SKM-1 treated with dmso at 0.1 percent for 144 hours (cell line): ENCODE data around the gene RRAS2.
A peak's percentile ranks its signal among the peaks of the same experiment; 100 is the strongest.
"Not testable (repeated sequence)": the region's sequence is repeated elsewhere in the genome, so short reads cannot be mapped to it uniquely, and the experiment has no call there.

Experiments used
- DNase-seq: peaks from one replicate; lab custom pipeline; 2025; ENCODE audit not compliant: unreplicated experiment; lab: John Stamatoyannopoulos, UW

RRAS2 gene

GRCh38 chr11:14308897-14309387, 50.0 kb downstream of the RRAS2 start:
- no peak for DNase-seq

DNA sequence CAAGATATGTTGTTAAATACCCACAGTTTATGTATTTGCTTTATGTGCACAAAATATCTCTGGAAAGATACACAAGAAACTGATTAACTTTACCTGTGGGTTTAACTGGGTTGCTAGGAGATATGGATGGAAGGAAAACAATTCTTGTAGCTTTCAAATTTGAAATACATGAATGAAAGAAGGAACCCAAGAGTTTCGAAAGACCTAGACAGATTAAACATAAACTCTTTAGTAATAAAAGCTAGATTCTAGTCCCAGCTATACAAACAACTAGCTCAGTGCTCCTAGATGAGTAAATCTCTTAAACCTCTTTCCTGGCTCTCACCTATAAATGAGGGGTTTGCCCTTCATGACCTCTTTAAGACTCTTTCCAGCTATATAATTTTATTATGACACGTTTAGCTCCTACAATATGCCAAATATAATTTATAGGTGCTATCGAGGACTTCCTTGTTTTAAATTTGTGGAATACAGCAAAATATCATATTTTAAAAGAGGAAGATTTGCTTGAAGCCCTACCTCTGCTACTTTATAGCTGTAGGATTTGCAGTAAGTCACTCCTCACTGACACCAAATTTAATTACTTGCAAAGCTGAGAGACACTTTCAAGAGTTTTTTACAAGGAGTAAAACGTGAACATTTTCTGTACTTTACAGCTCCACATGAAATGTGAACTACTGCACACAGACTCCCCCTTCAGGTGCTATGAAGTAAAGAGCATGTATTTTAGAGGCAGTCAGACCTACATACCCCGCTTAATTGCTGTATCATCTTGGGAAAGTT, 50.7 kb downstream of the RRAS2 start:
- peak; percentile 25 for DNase-seq

GRCh38 chr11:14306481-14306880, 52.5 kb downstream of the RRAS2 start:
- DNase-seq = no peak

- no peak for DNase-seq
Observed at GRCh38 chr11:14305649-14306048, 53.3 kb downstream of the RRAS2 start.

DNA sequence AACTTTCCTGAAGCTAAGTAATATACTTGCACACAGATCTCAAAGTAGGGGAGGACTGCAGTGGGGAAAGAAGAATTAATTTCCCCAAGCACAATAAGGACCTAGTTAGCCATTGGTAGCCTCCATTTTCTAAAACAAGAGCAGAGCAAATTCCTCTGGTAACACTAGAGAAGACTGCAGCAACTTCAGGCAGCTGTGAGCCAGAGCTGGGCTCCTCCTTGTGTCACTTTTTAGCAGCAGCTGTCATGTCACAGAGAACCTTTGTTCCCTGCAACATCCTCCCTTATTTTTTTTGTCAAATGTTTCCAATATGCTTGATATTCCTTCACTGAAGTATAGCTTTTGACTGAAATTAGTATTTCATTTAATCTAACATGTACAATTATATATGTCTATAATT, 54.4 kb downstream of the RRAS2 start:
- DNase-seq = no peak

- peak; percentile 78 for DNase-seq
Observed at GRCh38 chr11:14300661-14301304, 58.2 kb downstream of the RRAS2 start.

GRCh38 chr11:14299921-14300320, 59.1 kb downstream of the RRAS2 start:
- DNase-seq = no peak

- no peak for DNase-seq
Observed at GRCh38 chr11:14290422-14290821, 68.6 kb downstream of the RRAS2 start.

DNA sequence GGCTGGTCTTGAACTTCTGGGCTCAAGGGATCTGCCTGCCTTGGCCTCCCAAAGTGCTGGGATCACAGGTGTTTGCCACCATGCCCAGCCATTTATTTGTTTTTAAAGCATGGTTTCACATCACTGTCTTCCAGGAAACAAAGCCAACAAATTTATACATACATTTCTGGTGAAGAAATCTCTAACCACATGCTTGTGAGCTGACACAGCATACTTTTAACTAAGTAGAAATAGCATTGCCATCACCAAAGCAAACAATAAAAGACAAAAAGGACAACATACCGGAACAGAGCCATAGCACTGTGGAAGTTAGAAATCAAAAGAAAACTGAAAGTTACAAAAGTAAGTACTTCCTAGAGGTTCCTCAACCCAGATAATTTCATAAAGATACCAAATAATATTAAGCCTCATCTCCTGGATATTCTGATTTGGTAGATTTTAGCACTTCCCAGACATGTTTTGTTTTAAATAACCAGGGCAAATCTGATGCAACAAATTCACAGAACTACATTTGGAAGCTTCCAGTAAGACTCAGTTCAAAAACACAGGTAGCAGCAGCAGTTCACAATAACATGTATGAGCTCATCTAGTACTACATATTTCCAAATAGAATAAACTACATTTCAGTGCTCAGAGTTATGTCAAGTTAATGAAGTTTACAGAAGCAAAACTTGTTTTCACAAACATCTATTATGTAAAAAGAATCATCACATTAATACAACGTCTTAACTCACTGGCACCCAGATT, 70.6 kb downstream of the RRAS2 start:
- DNase-seq = no peak

DNA sequence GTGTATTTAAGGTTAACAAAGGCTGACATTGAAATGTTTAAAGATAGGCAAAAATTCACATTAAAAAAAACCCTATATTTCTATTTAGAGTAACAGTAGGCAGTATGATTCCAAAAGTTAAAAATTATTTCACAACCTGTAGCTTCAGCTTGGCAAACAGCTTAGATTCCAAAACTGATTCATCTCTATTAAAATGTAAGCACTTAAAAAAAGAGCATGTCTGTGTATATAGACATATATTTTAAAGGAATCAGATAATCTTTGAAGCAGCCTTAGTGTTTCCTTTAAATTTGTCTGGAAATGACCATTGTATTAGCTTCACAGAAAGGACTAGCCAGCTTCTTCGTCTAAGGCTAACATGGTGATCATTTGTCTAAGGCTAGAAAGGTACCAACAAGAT, 80.1 kb downstream of the RRAS2 start:
- DNase-seq = not testable (repeated sequence)

DNA sequence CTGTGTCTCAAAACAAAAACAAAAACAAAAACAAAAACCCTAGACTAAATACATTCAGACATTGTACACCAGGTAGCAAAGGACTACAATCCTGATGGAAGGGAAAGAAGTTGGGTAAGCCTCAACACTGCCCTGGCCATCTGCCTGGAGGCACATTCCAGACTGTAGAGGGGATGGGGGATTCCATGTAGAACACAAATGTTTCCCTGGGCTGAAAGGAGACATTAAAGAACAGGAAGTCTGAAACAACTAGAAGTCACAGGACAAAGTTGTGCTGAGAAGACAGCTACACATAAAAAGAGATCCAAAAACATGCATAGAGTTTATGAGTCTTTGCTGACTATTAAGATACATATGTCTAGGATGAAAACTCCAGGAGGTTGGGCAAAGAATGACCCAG, 83.9 kb downstream of the RRAS2 start:
- DNase-seq = no peak

DNA sequence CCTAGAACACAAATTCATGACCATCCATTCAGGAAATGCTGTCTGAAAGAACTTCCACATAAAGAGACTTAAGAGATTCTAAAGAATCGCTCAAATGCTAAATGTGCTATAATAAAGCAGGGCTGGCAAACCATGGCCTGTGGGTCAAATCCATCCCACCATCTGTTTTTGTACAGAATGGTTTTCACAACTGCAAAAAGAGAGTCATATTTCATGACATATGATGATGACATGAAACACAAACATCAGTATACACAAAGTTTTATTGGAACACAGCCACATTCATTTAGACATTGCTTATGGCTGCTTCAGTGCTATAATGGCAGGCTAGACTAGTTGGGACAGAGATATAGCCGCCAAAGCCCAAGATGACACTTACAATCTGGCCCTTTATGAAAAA, 85.1 kb downstream of the RRAS2 start:
- DNase-seq = no peak

DNA sequence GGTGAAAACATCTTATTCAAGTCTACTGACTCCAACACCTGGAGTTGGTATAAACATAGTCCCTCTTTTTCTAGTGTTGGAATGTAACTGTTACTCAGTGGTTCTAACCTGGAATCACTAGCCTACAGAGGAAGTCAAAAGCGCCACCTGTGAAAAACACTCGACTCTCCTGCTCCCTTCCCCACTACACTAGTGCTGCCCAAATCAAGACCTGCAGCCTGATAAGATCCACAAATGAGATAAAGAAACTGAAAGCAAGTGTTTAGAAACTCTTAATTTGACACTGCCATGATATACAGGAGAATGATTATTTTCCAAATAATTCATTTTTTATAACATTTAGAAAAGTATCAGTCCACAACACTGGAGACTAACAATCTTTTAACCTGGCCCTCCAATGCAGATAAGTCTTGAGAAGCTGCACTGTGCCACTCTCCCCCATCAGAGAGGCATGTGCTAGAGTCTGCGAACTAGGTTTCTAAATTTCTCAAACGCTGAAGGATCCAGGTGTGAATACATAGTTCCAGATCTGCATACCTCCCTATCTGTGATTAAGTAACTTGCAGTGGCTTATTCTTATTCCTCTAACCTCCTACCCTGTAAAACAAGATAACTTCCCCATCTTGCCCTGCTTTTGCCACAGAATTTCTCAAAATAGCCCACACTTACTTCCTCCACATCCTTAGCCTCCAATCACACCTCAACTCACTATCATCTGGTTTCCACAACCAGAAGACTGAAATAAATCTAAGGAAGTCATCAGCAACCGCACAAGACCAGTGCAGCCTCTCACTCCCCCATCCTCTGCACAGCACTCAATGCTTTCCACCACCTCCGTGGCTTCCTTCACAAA, 88.1 kb downstream of the RRAS2 start:
- DNase-seq = peak; percentile 98

GRCh38 chr11:14269692-14270573, 89.0 kb downstream of the RRAS2 start:
- DNase-seq = no peak

DNA sequence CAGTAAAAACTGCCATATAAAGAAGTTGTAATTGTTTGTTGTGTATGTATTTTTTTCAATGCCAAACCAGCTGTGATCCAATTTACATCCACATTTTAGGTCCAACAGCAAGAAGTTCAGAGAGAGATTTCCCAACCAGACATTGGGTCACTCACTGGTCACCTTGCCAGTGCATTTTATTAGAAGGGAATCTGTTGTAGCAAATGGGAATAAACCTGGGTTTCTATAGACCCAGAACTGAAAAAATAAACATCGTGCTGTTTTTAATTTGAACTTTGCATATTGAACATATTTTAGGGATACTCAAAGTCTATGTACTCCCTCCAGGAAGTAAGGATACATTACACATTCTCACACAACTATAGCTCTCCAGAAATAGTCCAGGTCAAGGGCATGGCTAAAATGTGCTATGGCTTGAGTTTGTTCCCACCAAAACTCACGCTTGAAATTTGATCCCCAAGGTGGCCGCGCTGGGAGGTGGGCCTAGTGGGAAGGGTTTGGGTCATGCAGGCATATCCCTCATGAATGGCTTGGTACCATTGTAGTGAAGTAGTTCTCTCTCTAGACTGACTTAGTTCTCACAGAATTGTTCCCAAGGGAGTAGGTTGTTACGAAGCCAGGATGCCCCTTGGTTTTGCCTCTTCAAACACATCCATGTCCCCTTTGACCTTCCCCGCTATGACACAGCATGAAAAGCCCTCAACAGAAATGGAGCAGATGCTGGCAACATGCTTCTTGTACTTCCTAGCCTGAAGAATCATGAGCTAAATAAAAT, 90.9 kb downstream of the RRAS2 start:
- no peak for DNase-seq

DNA sequence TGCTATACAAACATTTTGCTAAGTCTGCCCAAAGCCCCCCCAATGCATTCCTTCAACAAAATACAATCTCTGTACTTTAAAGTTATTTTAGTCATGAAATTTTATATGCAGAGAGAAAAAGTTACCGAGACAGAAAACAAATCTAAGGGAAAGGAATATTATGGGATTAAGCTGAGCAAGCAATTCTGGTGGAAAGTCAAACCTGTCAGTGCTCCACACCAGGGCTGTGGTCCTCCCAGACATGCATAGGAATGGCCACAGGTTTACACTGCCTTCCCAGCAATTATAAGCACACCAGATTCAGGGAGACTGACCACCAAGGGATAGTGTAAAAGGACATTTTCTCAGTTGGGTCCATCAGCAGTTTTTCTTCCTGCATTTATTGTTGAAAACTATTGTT, 92.4 kb downstream of the RRAS2 start:
- no peak for DNase-seq

DNA sequence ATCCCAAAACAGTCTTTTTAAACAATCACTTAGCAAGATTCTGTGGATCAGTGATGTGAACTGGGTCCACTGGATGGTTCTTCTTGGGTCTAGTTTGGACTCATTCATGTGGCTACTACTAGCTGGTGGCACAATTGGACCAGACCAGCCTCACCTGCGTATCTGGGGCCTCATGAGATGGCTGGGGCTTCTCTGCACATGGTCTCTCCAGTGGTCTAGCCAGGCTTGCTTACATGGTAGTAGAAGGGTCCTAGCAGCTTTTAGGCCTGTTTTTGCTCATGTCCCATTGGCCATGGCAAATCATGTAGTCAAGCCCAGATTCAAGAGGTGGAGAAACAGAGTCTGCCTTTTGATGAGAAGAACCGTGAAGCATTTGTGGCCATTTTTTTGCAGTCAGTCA, 94.0 kb downstream of the RRAS2 start:
- no peak for DNase-seq

GRCh38 chr11:14262271-14262846, 96.6 kb downstream of the RRAS2 start:
- no peak for DNase-seq

DNA sequence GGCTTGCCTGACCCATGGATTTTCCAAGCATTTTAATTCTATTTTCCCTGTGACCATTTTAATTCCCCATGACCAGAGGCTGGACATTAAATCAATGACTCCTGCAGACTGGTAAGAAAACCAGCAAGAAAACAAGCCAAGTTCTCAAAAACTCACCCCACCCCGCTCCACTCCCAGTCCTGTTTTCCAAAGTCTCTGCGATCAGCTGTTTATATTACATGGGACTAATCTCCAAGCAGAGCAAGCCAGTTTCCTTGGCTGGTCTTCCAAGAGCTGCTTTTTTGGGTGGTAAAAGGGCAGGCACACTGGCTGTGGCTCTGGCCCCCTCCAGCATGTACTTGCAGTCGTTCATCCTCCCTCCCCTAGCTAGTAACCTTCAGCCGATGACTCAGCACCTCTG, 97.9 kb downstream of the RRAS2 start:
- no peak for DNase-seq
